Natural killer cell (primary cell): ENCODE data around the gene PRKD2. TPM values are rescaled to one million over a fixed set of nuclear protein-coding genes. Genes with fewer than 3 reads are reported as not detected.

Source experiments
- ATAC-seq, 3 donors: fragments of 150-1000 bp in 2 of 3; fragments of 200-7000 bp in 1 of 3; cut with Tn5 transposase; 1 replicate in 1 of 3; 2 replicates in 2 of 3; pipeline ENCODE4 v1.10.0; 2021; ENCODE audit warnings: mild to moderate bottlenecking in 2 of 3, moderate library complexity in 2 of 3
- DNase-seq, 2 donors: peaks; one replicate each; pipeline versions ENCODE4 v3.0.0 to v3.0.0-alpha.2; 2013 to 2021; ENCODE audit warnings: mixed read lengths in 1 of 2
- H3K27ac ChIP-seq: one replicate; pipeline ENCODE4 v1.5.1; 2013; ENCODE audit warnings: mild to moderate bottlenecking, low read length
- H3K27me3 ChIP-seq: one replicate; pipeline ENCODE4 v1.6.1; 2013; ENCODE audit warnings: low read length; ENCODE audit not compliant: control insufficient read depth, insufficient read depth
- H3K36me3 ChIP-seq: one replicate; pipeline ENCODE4 v1.6.1; 2013; ENCODE audit warnings: low read length; ENCODE audit not compliant: control insufficient read depth, insufficient read depth
- H3K4me1 ChIP-seq: one replicate; pipeline ENCODE4 v1.6.1; 2013; ENCODE audit warnings: low read length; ENCODE audit not compliant: control insufficient read depth, insufficient read depth
- H3K4me3 ChIP-seq: one replicate; pipeline ENCODE4 v1.5.1; 2013; ENCODE audit warnings: low read length
- H3K9me3 ChIP-seq: one replicate; pipeline ENCODE4 v1.6.1; 2013; ENCODE audit warnings: low read length; ENCODE audit not compliant: control insufficient read depth, insufficient read depth
- H3K27ac Mint-ChIP-seq, 2 donors: one replicate each; pipeline ENCODE4 v1.8.0; 2022; ENCODE audit warnings: mild to moderate bottlenecking in 2 of 2, mixed read lengths in 2 of 2, moderate library complexity in 1 of 2
- H3K27me3 Mint-ChIP-seq, 2 donors: one replicate each; pipeline ENCODE4 v1.8.0; 2022; ENCODE audit warnings: low read depth in 2 of 2, mixed read lengths in 2 of 2
- H3K36me3 Mint-ChIP-seq: one replicate; pipeline ENCODE4 v1.8.0; 2022; ENCODE audit warnings: mixed read lengths
- H3K4me1 Mint-ChIP-seq, 2 donors: one replicate each; pipeline ENCODE4 v1.8.0; 2022; ENCODE audit warnings: mixed read lengths in 2 of 2
- H3K4me3 Mint-ChIP-seq: one replicate; pipeline ENCODE4 v1.8.0; 2022; ENCODE audit warnings: mild to moderate bottlenecking, moderate library complexity, mixed read lengths
- H3K9me3 Mint-ChIP-seq, 2 donors: one replicate each; pipeline ENCODE4 v1.8.0; 2022; ENCODE audit warnings: mixed read lengths in 2 of 2
- CTCF ChIP-seq: fragments of 200-600 bp; IDR thresholded peaks from one replicate; pipeline ENCODE4 v1.8.0; 2022; ENCODE audit warnings: antibody characterized with exemption
- WGBS: methylation state at CpG from one replicate; pipeline ENCODE4 v1.1.7; 2013; ENCODE audit warnings: missing lambda C conversion rate; ENCODE audit not compliant: insufficient coverage; 5-methylcytosine and 5-hydroxymethylcytosine counted together
- intact Hi-C: fragments of 100-400 bp; cut with micrococcal nuclease; formaldehyde crosslinking; loops from one replicate; pipeline ENCODE4 v1.14.2; 2022
- total RNA-seq, 4 donors: library from RNA; stranded (reverse); fragments of 120-200 nt in 1 of 4; gene quantifications; one replicate each; pipeline versions ENCODE4 v1.2.3 to v1.2.4, GENCODE V29; 2013 to 2022

PRKD2 gene
- total RNA-seq, 3 donors from 2014 or later (not counting 1 experiment from before 2014, with no cell fraction given): 179 to 216 (median 203) TPM

GRCh38 chr19:46744005-46744691, 27.2 kb upstream of the PRKD2 start:
- no peaks in the 10 kb centered on the region for H3K9me3 ChIP-seq
- intact Hi-C loops: no loop called here
- H3K36me3 ChIP-seq: peaks cover 6% of the 10 kb centered on the region
- H3K27ac Mint-ChIP-seq: peak overlapping the region; percentile 70 to 88
- H3K27ac ChIP-seq: no peak overlapping the region
- no peak for TF ChIP-seq CTCF
- H3K4me1 Mint-ChIP-seq: peaks cover 52 to 67% of the 10 kb centered on the region in 2 donors
- no peaks in the 10 kb centered on the region for H3K9me3 Mint-ChIP-seq
- 94% methylated on average over 11 of the region's 12 CpGs for WGBS
- H3K27me3 ChIP-seq: no peaks in the 10 kb centered on the region
- no peaks in the 10 kb centered on the region for H3K27me3 Mint-ChIP-seq
- no peak overlapping the region for H3K4me3 ChIP-seq
- peaks cover 33% of the 10 kb centered on the region for H3K4me1 ChIP-seq
- H3K4me3 Mint-ChIP-seq: peak overlapping the region; percentile 93
- ATAC-seq: no peak
- no peaks in the 10 kb centered on the region for H3K36me3 Mint-ChIP-seq
- no peak for DNase-seq

- intact Hi-C loops: no loop called here
- no peak for TF ChIP-seq CTCF
- Mint-ChIP-seq H3K27me3 (no peaks in the 10 kb centered on the region), H3K9me3 (no peaks in the 10 kb centered on the region), H3K36me3 (no peaks in the 10 kb centered on the region), H3K4me3 (peak overlapping the region; percentile 15), H3K4me1 (peaks cover 45 to 61% of the 10 kb centered on the region in 2 donors), H3K27ac (no peak overlapping the region)
- ATAC-seq (no peak), DNase-seq (no peak)
- 90% methylated on average over 2 of the region's 4 CpGs for WGBS
- H3K27ac ChIP-seq: no peak overlapping the region
- H3K9me3 ChIP-seq: no peaks in the 10 kb centered on the region
- peaks cover 33% of the 10 kb centered on the region for H3K4me1 ChIP-seq
- peaks cover 13% of the 10 kb centered on the region for H3K36me3 ChIP-seq
- H3K4me3 ChIP-seq: no peak overlapping the region
- no peaks in the 10 kb centered on the region for H3K27me3 ChIP-seq
Observed at GRCh38 chr19:46742926-46743480, 26.1 kb upstream of the PRKD2 start.

DNA sequence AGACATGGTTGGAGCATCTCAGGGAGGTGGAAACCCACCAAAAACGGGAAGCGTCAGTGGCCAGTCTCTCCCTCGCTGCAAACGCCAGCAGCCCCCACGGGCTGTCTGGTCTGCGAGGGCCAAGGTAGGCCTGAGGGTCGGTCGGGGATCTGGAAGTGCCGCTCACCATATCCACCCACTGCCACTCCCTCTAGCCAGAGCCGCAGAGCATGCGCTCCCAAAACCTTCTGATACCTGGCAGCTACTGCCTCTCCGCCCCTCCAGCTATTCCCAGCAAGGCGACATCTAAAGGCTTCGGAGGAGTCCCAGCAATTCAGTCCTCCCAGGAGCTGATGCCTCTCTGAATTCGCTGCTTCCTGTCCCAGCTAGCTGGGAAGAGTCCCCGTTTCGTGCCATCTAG, 24.5 kb upstream of the PRKD2 start:
- Histone ChIP-seq H3K9me3 (no peaks in the 10 kb centered on the region), H3K27ac (no peak overlapping the region), H3K4me3 (no peak overlapping the region), H3K27me3 (no peaks in the 10 kb centered on the region), H3K4me1 (peaks cover 23% of the 10 kb centered on the region), H3K36me3 (peaks cover 27% of the 10 kb centered on the region)
- ATAC-seq (no peak), DNase-seq (no peak)
- TF ChIP-seq CTCF: no peak
- H3K36me3 Mint-ChIP-seq: no peaks in the 10 kb centered on the region
- H3K9me3 Mint-ChIP-seq: no peaks in the 10 kb centered on the region
- WGBS: 94% methylated on average over 17 of the region's 17 CpGs
- H3K4me3 Mint-ChIP-seq: no peak overlapping the region
- intact Hi-C loops: no loop called here
- H3K27ac Mint-ChIP-seq: peak overlapping the region in 1 of 2 donors; percentile 58
- peaks cover 45 to 58% of the 10 kb centered on the region in 2 donors for H3K4me1 Mint-ChIP-seq
- no peaks in the 10 kb centered on the region for H3K27me3 Mint-ChIP-seq
